Mesothelial cell of epicardium (in vitro differentiated cells): Measurements from ENCODE around the gene STN1. TPM values are rescaled to one million over a fixed set of nuclear protein-coding genes. Genes with fewer than 3 reads are reported as not detected.

Experiments
- DNase-seq, 2 experiments: peaks; one replicate each; pipeline ENCODE4 v3.0.0; 2021; ENCODE audit warnings: low spot score in 2 of 2; ENCODE audit not compliant: unreplicated experiment in 2 of 2
- H3K27ac Mint-ChIP-seq: 2 replicates; pipeline ENCODE4 v1.8.0; 2021; ENCODE audit warnings: mixed read lengths
- H3K27me3 Mint-ChIP-seq: 2 replicates; pipeline ENCODE4 v1.8.0; 2021; ENCODE audit warnings: low read depth, mixed read lengths
- H3K36me3 Mint-ChIP-seq: 2 replicates; pipeline ENCODE4 v1.8.0; 2021; ENCODE audit warnings: mixed read lengths
- H3K4me1 Mint-ChIP-seq: 2 replicates; pipeline ENCODE4 v1.8.0; 2021; ENCODE audit warnings: mixed read lengths
- H3K4me3 Mint-ChIP-seq: 2 replicates; pipeline ENCODE4 v1.8.0; 2021; ENCODE audit warnings: mild to moderate bottlenecking, moderate library complexity, mixed read lengths
- H3K9me3 Mint-ChIP-seq: 2 replicates; pipeline ENCODE4 v1.8.0; 2021; ENCODE audit warnings: mixed read lengths
- total RNA-seq: library from RNA; stranded (reverse); gene quantifications from 3 replicates; pipeline ENCODE4 v1.2.1, GENCODE V29; 2021
- TF ChIP-seq, protein P1 (sequence below): fragments of 200-600 bp; sonication (generic); IDR thresholded peaks from one replicate; pipeline ENCODE4 v1.5.0; 2021; ENCODE audit warnings: antibody characterized with exemption; ENCODE audit not compliant: unreplicated experiment

The STN1 gene, protein sequence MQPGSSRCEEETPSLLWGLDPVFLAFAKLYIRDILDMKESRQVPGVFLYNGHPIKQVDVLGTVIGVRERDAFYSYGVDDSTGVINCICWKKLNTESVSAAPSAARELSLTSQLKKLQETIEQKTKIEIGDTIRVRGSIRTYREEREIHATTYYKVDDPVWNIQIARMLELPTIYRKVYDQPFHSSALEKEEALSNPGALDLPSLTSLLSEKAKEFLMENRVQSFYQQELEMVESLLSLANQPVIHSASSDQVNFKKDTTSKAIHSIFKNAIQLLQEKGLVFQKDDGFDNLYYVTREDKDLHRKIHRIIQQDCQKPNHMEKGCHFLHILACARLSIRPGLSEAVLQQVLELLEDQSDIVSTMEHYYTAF
- total RNA-seq, result 14.0 to 14.5 TPM (median 14.2 TPM) in 3 replicates

DNA sequence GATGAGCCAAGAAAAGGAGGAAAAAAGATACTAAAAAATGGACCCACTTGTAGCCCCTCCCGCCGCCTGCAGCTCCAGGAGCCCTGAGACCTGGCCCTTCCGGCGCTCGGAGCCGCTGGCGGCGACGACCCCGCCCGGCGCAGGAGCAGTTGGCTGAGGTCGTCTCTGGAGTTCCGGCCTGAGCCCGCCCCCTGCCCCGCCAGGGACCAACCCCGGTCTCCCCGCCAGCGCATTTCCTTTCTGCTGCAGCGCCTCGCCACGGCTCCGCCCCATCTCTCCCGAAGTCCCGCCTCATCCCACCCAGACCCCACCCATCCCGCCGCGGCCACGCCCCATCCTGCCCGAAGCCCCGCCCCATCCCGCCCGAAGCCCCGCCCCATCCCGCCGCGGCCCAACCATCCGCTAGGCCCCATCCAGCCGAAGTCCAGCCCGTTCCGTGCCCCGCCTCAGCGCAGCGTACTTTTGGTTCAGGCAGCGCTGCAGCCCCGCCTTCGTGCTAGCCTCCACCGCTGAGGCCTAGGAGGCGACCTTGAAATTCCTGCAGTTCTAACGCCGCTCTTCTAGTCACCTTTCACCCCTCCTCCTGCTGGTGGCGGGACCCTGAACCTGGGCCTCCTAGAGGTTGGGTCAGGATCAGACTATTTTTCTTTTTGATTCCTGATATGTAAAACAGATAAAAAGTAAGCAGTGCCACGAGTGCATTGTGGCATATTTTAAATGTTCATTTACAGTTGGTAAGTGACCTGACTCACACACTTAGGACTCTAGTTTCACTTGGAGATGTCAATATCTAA, at the start of gene STN1:
TSS of gene STN1 (minus strand) at position 132 of the 794 bp plus-strand sequence. CDS start 590 bp downstream, outside the sequence.
- TF ChIP-seq, protein P1, sequence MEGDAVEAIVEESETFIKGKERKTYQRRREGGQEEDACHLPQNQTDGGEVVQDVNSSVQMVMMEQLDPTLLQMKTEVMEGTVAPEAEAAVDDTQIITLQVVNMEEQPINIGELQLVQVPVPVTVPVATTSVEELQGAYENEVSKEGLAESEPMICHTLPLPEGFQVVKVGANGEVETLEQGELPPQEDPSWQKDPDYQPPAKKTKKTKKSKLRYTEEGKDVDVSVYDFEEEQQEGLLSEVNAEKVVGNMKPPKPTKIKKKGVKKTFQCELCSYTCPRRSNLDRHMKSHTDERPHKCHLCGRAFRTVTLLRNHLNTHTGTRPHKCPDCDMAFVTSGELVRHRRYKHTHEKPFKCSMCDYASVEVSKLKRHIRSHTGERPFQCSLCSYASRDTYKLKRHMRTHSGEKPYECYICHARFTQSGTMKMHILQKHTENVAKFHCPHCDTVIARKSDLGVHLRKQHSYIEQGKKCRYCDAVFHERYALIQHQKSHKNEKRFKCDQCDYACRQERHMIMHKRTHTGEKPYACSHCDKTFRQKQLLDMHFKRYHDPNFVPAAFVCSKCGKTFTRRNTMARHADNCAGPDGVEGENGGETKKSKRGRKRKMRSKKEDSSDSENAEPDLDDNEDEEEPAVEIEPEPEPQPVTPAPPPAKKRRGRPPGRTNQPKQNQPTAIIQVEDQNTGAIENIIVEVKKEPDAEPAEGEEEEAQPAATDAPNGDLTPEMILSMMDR, result no peak
- Mint-ChIP-seq H3K36me3 (peaks cover 5% of the 10 kb centered on the region), H3K9me3 (no peaks in the 10 kb centered on the region), H3K4me3 (peak within 1 kb of the TSS; percentile 86), H3K27ac (peak within 1 kb of the TSS; percentile 95), H3K27me3 (no peaks in the 10 kb centered on the region), H3K4me1 (peaks cover 26% of the 10 kb centered on the region)
- peak; percentile 90 to 94 for DNase-seq

DNA sequence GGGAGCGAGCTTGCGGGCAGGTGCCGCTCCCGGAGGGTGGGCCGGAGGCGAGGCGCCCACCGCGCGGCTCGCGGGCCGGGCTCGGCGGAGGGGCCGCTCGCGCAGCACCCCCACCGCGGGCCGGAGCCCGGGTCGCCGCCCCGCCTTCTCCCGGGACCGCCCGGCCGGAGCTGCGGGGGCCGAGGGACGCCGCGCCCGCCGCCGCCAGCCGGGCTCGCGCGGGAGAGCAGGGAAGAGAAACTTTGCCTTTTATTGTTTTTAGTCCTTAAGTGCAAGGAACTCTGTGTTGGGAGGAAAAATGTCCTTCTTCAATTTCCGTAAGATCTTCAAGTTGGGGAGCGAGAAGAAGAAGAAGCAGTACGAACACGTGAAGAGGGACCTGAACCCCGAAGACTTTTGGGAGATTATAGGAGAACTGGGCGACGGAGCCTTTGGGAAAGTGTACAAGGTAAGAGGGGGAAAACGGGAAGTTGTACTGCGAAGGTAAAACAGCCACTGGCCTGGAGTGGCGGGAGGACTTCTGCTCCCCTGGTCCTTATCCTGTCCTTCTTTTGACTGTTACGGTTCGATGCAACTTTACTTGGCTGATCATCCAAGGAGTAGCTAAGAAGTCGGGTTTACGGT, 49.6 kb upstream of the STN1 start:
- H3K27ac Mint-ChIP-seq, result peak overlapping the region; percentile 95
- TF ChIP-seq, protein P1, result no peak
- peak overlapping the region; percentile 96 for H3K4me3 Mint-ChIP-seq
- H3K4me1 Mint-ChIP-seq, result peaks cover 41% of the 10 kb centered on the region
- peak in 1 of 2 experiments; percentile 38 for DNase-seq
- no peaks in the 10 kb centered on the region for H3K27me3 Mint-ChIP-seq
- H3K9me3 Mint-ChIP-seq, result no peaks in the 10 kb centered on the region
- no peaks in the 10 kb centered on the region for H3K36me3 Mint-ChIP-seq

DNA sequence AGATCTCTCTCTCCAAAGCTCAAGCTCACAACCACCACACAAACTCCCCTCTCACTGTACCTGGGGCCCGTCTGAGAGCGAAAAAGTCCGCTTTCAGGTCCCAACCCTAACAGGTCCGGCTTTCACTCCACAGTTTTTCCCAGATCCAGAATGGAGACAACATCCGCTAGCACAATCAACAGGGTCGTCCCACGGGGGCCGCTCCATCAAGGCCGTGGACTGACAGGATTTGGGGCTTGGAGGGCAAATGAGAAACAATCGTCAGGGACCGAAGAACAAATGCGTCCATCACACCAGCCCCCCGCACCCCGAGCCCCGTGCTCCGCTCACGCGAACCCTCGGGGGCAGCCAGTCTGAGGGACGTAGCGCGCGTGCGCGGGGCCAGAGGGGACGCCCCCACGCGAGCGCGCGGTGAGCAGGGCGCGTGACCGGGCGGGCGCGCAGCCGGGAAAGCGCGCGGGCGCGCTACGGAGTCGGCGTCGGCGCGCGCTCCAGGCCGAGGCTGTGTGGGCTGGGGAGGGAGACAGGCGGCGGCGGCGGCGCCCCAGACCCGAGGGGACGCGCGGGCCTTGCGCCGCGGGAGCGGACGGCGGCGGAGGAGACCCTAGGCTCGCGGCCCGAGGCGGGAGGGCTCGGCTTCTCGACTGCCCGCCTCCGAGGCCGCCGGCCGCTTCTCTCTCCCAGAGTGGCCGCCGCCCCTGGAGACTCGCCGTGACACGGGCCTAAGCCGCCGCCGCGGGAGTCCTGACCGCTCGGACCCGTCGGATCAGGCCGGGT, 48.9 kb upstream of the STN1 start, which contains the start of gene SLK:
TSS of gene SLK (plus strand) at position 470 of the 777 bp plus-strand sequence. CDS start 606 bp downstream, outside the sequence.
- peak; percentile 83 for DNase-seq

DNA sequence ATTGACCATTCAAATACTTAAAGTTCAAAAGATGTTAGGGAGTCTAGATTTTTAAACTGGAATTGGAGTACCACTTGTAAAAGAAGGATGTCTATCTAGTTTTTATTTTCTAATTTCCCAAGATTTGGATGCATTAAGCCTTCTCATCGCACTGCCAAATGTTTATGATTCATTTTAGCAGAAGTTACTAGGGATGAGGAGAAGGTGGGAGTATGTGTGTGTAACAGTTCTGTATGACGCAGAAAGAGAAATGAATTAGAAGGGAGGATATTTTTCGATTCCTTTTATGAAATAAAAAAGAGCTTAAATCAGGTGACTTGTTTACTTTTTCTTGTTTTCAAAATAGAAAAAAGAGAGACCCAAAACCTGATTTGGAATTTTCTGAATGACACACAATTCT, 42.1 kb upstream of the STN1 start:
- no peak overlapping the region for H3K27ac Mint-ChIP-seq
- H3K9me3 Mint-ChIP-seq, result peaks cover 3% of the 10 kb centered on the region
- H3K27me3 Mint-ChIP-seq, result no peaks in the 10 kb centered on the region
- no peak for DNase-seq
- H3K4me1 Mint-ChIP-seq, result no peaks in the 10 kb centered on the region
- peaks cover 2% of the 10 kb centered on the region for H3K36me3 Mint-ChIP-seq
- H3K4me3 Mint-ChIP-seq, result no peak overlapping the region
- TF ChIP-seq, protein P1, result no peak

More for the DNA sequence above, 48.9 kb upstream of the STN1 start, which contains the start of gene SLK:
- peaks cover 41% of the 10 kb centered on the region for H3K4me1 Mint-ChIP-seq
- TF ChIP-seq, protein P1, result no peak
- H3K27me3 Mint-ChIP-seq, result no peaks in the 10 kb centered on the region
- peak within 1 kb of the TSS; percentile 95 for H3K27ac Mint-ChIP-seq
- H3K4me3 Mint-ChIP-seq, result peak within 1 kb of the TSS; percentile 96
- no peaks in the 10 kb centered on the region for H3K36me3 Mint-ChIP-seq
- H3K9me3 Mint-ChIP-seq, result no peaks in the 10 kb centered on the region

DNA sequence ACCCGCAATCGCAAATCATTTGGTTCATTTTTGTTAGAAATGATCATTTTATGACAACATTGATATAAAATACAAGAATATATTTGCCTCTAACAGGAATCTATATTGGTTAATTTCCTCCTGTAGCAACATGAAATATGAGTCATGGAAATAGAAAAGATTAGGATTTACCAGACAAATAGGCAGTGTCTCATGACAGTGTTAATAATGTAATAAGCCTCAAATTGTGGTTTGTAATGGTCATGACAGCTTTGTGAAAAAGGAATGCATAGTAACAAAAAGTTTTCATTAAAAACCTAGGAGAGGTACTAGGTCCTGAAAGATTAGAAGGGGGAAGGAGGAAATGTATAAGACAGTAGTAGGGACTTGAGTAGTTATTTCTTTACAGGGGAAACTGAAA, 41.0 kb upstream of the STN1 start:
- peaks cover 3% of the 10 kb centered on the region for H3K36me3 Mint-ChIP-seq
- TF ChIP-seq, protein P1, result no peak
- DNase-seq, result no peak

More for the DNA sequence above, 41.0 kb upstream of the STN1 start:
- no peaks in the 10 kb centered on the region for H3K4me1 Mint-ChIP-seq
- H3K4me3 Mint-ChIP-seq, result no peak overlapping the region
- no peak overlapping the region for H3K27ac Mint-ChIP-seq
- no peaks in the 10 kb centered on the region for H3K27me3 Mint-ChIP-seq
- peaks cover 11% of the 10 kb centered on the region for H3K9me3 Mint-ChIP-seq
